Bronchial epithelial cell (primary cell): ENCODE results near the gene CCNY. TPM values are rescaled to one million over a fixed set of nuclear protein-coding genes. Genes with fewer than 3 reads are reported as not detected.

ENCODE experiments used
- DNase-seq: peaks from one replicate; pipeline ENCODE4 v3.0.0-alpha.2; 2010; ENCODE audit warnings: low read depth
- FAIRE-seq: peaks from 2 replicates; lab custom pipeline; 2011; peaks lifted over from hg19 to GRCh38; lab: Jason Lieb, UNC
- H3K27me3 ChIP-seq: 2 replicates; pipeline ENCODE4 v1.5.1; 2011; ENCODE audit warnings: low read length; ENCODE audit not compliant: control insufficient read depth, insufficient read depth
- H3K36me3 ChIP-seq: 2 replicates; pipeline ENCODE4 v1.5.1; 2011; ENCODE audit warnings: low read length; ENCODE audit not compliant: control insufficient read depth, insufficient read depth
- H3K4me3 ChIP-seq: 2 replicates; pipeline ENCODE4 v1.5.1; 2011; ENCODE audit warnings: mild to moderate bottlenecking, low read depth, low read length, control low read depth
- CTCF ChIP-seq: IDR thresholded peaks from 2 replicates; pipeline ENCODE4 v1.5.1; 2011; ENCODE audit warnings: mild to moderate bottlenecking, moderate library complexity, low read length, control low read depth, inconsistent platforms; ENCODE audit not compliant: insufficient read depth, severe bottlenecking
- total RNA-seq: library from RNA; depleted of rRNA; stranded (reverse); fragments of >200 nt; gene quantifications from 2 replicates; pipeline ENCODE4 v1.2.1, GENCODE V29; 2014

CCNY gene
- total RNA-seq, 1 donor from 2014 or later, result 66.3 TPM

GRCh38 chr10:35464825-35465456 is 128.6 kb downstream of the CCNY start:
- TF ChIP-seq CTCF, result no peak
- FAIRE-seq (no peak), DNase-seq (no peak)
- Histone ChIP-seq H3K4me3 (no peak overlapping the region), H3K36me3 (no peaks in the 10 kb centered on the region), H3K27me3 (no peaks in the 10 kb centered on the region)

- Histone ChIP-seq H3K36me3 (no peaks in the 10 kb centered on the region), H3K4me3 (no peak overlapping the region), H3K27me3 (no peaks in the 10 kb centered on the region)
- no peak for TF ChIP-seq CTCF
- DNase-seq (no peak), FAIRE-seq (no peak)
These were observed 129.4 kb downstream of the CCNY start for GRCh38 chr10:35465673-35466072.

GRCh38 chr10:35466170-35466569 is 129.9 kb downstream of the CCNY start:
- DNase-seq (no peak), FAIRE-seq (no peak)
- no peaks in the 10 kb centered on the region for H3K36me3 ChIP-seq
- H3K27me3 ChIP-seq, result no peaks in the 10 kb centered on the region
- no peak for TF ChIP-seq CTCF
- H3K4me3 ChIP-seq, result no peak overlapping the region

GRCh38 chr10:35466661-35467060 is 130.4 kb downstream of the CCNY start:
- Histone ChIP-seq H3K27me3 (no peaks in the 10 kb centered on the region), H3K4me3 (no peak overlapping the region), H3K36me3 (no peaks in the 10 kb centered on the region)
- TF ChIP-seq CTCF, result no peak
- no peak for FAIRE-seq
- DNase-seq, result no peak

GRCh38 chr10:35467186-35467585 is 130.9 kb downstream of the CCNY start:
- DNase-seq, result no peak
- TF ChIP-seq CTCF, result no peak
- no peak for FAIRE-seq
- no peak overlapping the region for H3K4me3 ChIP-seq
- no peaks in the 10 kb centered on the region for H3K27me3 ChIP-seq
- H3K36me3 ChIP-seq, result no peaks in the 10 kb centered on the region

DNA sequence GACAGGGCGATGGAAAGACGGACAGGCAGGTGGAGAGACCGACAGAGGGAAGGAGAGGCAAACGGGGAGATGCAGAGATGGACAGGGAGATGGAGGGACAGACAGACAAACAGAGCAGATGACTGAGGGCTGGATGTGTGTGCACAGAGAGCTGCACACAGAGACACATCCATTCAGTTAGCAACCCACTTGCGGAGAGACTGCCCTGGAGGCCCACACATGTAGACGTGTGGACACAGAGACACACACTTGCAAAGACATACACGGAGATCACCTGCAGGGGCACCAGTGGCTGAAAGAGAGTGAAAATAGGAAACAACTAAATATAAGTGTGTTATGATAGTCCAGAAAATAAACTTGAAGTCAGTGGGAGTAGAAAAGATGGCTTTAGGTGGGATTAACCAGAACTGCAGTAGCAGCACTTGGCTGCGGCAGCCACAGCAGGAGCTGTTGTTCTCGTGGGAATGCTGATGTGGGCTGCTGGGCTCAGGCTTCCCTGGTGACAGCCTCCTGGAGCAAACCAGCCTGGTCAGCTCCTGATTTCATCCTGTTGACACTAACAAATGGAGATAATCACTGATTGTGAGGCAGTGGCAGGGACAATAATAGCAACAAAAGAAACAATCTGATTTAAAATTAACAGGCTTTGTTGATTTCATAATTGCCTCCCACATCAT is 134.1 kb downstream of the CCNY start:
- DNase-seq, result no peak
- Histone ChIP-seq H3K4me3 (no peak overlapping the region), H3K36me3 (no peaks in the 10 kb centered on the region), H3K27me3 (no peaks in the 10 kb centered on the region)
- peak; percentile 64 for FAIRE-seq
- TF ChIP-seq CTCF, result no peak
